PC-9 (cell line): Measurements from ENCODE around the gene UQCC5.

ENCODE experiments used
- CTCF ChIP-seq: fragments of 200-600 bp; sonication (generic); conservative IDR thresholded peaks from 2 replicates; pipeline ENCODE4 v1.6.1; 2017; ENCODE audit warnings: mixed run types, antibody characterized with exemption, mild to moderate bottlenecking, moderate library complexity
- EZH2 ChIP-seq: fragments of 200-600 bp; sonication (generic); IDR thresholded peaks from 2 replicates; pipeline ENCODE4 v1.8.0; 2017; ENCODE audit warnings: antibody characterized with exemption, low read depth

- TF ChIP-seq EZH2 (no peak), CTCF (no peak)
Measured at GRCh38 chr3:52546111-52546901, 9.9 kb downstream of the UQCC5 start.
